Gastrocnemius medialis (tissue), 4 donors: Measurements from ENCODE around the gene ECM2.

Experiments used
- POLR2A ChIP-seq, 2 donors: fragments of 450-650 bp; IDR thresholded peaks; one replicate each; pipeline ENCODE4 v1.6.1; 2017; ENCODE audit warnings: antibody characterized with exemption in 2 of 2, mild to moderate bottlenecking in 2 of 2, moderate library complexity in 2 of 2
- TF ChIP-seq, protein P1 (sequence below), 5 experiments: fragments of 450-650 bp in 3 of 5; fragments of 200-600 bp in 2 of 5; sonication (generic) in 2 of 5; IDR thresholded peaks in 4 of 5; conservative IDR thresholded peaks in 1 of 5; 1 replicate in 4 of 5; 2 replicates in 1 of 5; pipeline ENCODE4 v1.5.1; 2016 to 2019; ENCODE audit warnings: antibody characterized with exemption in 5 of 5, mild to moderate bottlenecking in 3 of 5, moderate library complexity in 3 of 5

DNA sequence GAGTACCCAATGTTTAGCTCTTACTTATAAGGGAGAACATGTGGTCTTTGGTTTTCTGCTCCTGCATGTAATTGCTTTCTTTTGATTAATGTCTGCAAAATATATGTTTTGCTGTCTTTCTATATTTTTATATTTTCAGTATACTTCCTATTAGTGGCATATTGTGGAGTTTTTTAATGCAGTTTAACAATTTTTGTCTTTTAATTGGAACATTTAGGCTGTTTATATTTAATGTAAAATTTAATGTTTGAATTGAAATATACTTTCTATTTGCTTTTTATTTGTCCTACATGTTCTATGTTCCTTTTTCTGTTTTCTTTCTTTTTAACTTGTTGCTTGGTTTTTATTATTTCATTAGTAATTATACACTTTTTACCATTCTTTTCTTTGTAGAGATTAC is 4.9 kb downstream of the ECM2 start:
- TF ChIP-seq, protein P1, sequence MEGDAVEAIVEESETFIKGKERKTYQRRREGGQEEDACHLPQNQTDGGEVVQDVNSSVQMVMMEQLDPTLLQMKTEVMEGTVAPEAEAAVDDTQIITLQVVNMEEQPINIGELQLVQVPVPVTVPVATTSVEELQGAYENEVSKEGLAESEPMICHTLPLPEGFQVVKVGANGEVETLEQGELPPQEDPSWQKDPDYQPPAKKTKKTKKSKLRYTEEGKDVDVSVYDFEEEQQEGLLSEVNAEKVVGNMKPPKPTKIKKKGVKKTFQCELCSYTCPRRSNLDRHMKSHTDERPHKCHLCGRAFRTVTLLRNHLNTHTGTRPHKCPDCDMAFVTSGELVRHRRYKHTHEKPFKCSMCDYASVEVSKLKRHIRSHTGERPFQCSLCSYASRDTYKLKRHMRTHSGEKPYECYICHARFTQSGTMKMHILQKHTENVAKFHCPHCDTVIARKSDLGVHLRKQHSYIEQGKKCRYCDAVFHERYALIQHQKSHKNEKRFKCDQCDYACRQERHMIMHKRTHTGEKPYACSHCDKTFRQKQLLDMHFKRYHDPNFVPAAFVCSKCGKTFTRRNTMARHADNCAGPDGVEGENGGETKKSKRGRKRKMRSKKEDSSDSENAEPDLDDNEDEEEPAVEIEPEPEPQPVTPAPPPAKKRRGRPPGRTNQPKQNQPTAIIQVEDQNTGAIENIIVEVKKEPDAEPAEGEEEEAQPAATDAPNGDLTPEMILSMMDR (IDR thresholded peaks at IDR 0.05 in 4 of 5, conservative IDR thresholded peaks at IDR 0.05 in 1 of 5) = no peak
- TF ChIP-seq POLR2A (IDR thresholded peaks at IDR 0.05) = no peak
